ENCODE data around the gene SFXN1.

The SFXN1 gene

GRCh38 chr5:175484829-175485228, 6.5 kb downstream of the SFXN1 start:
- TF ChIP-seq FOXM1 (IDR thresholded peaks at IDR 0.05; ENCODE audit: borderline replicate concordance, low read depth): no peak
- TF ChIP-seq CREB1 (IDR thresholded peaks at IDR 0.05; ENCODE audit: low read depth): no peak
- no peak for TF ChIP-seq REST (IDR thresholded peaks at IDR 0.05; ENCODE audit: low read depth)
- no peak for TF ChIP-seq RAD21 (IDR thresholded peaks at IDR 0.05; ENCODE audit: low read depth)
- no peak for TF ChIP-seq NFIC (IDR thresholded peaks at IDR 0.05)
- no peak for TF ChIP-seq TEAD4 (IDR thresholded peaks at IDR 0.05)
- no peak for TF ChIP-seq EGR1 (IDR thresholded peaks at IDR 0.05)
- no peak for TF ChIP-seq MAX (IDR thresholded peaks at IDR 0.05)
- TF ChIP-seq ZBTB7A (IDR thresholded peaks at IDR 0.05; ENCODE audit: low read depth): no peak
- TF ChIP-seq CEBPB (IDR thresholded peaks at IDR 0.05): no peak
- no peak for TF ChIP-seq USF1 (IDR thresholded peaks at IDR 0.05)
- no peak for TF ChIP-seq TAF1 (IDR thresholded peaks at IDR 0.05; ENCODE audit: low read depth)
- no peak for TF ChIP-seq EP300 (IDR thresholded peaks at IDR 0.05; ENCODE audit: borderline replicate concordance)
- TF ChIP-seq YY1 (IDR thresholded peaks at IDR 0.05; ENCODE audit: low read depth): no peak
- no peak for TF ChIP-seq TCF12 (IDR thresholded peaks at IDR 0.05; ENCODE audit: low read depth)

GRCh38 chr5:175485631-175486030, 7.3 kb downstream of the SFXN1 start:
- no peak for TF ChIP-seq TAF1 (IDR thresholded peaks at IDR 0.05; ENCODE audit: low read depth)
- TF ChIP-seq EGR1 (IDR thresholded peaks at IDR 0.05): no peak
- TF ChIP-seq EP300 (IDR thresholded peaks at IDR 0.05; ENCODE audit: borderline replicate concordance): no peak
- no peak for TF ChIP-seq CREB1 (IDR thresholded peaks at IDR 0.05; ENCODE audit: low read depth)
- TF ChIP-seq CEBPB (IDR thresholded peaks at IDR 0.05): no peak
- TF ChIP-seq NFIC (IDR thresholded peaks at IDR 0.05): no peak
- TF ChIP-seq RAD21 (IDR thresholded peaks at IDR 0.05; ENCODE audit: low read depth): no peak
- no peak for TF ChIP-seq TEAD4 (IDR thresholded peaks at IDR 0.05)
- TF ChIP-seq ZBTB7A (IDR thresholded peaks at IDR 0.05; ENCODE audit: low read depth): no peak
- no peak for TF ChIP-seq FOXM1 (IDR thresholded peaks at IDR 0.05; ENCODE audit: borderline replicate concordance, low read depth)
- no peak for TF ChIP-seq TCF12 (IDR thresholded peaks at IDR 0.05; ENCODE audit: low read depth)
- no peak for TF ChIP-seq REST (IDR thresholded peaks at IDR 0.05; ENCODE audit: low read depth)
- no peak for TF ChIP-seq USF1 (IDR thresholded peaks at IDR 0.05)
- no peak for TF ChIP-seq MAX (IDR thresholded peaks at IDR 0.05)
- no peak for TF ChIP-seq YY1 (IDR thresholded peaks at IDR 0.05; ENCODE audit: low read depth)

GRCh38 chr5:175487514-175488222, 9.3 kb downstream of the SFXN1 start:
- TF ChIP-seq REST (IDR thresholded peaks at IDR 0.05; ENCODE audit: low read depth) (no peak), EGR1 (IDR thresholded peaks at IDR 0.05) (no peak), ZBTB7A (IDR thresholded peaks at IDR 0.05; ENCODE audit: low read depth) (no peak), TAF1 (IDR thresholded peaks at IDR 0.05; ENCODE audit: low read depth) (no peak), CREB1 (IDR thresholded peaks at IDR 0.05; ENCODE audit: low read depth) (no peak), MAX (IDR thresholded peaks at IDR 0.05) (no peak), TCF12 (IDR thresholded peaks at IDR 0.05; ENCODE audit: low read depth) (no peak)

Measured in Ishikawa (cell line).